Measurements from ENCODE around the gene TAF3.

Gene TAF3

GRCh38 chr10:7874864-7875263, 56.6 kb downstream of the TAF3 start:
- in situ Hi-C loops (cut with MboI; ENCODE audit: low sequenced_read_pairs): loop anchor here (25.0 kb wide), 2 partner anchors 1337 to 1412 kb away; no protein-coding TSS in a partner anchor

GRCh38 chr10:7876541-7877127, 58.3 kb downstream of the TAF3 start:
- in situ Hi-C loops (cut with MboI; ENCODE audit: low sequenced_read_pairs): loop anchor here (25.0 kb wide), 1 partner anchor 1411 kb away; no protein-coding TSS in a partner anchor

- in situ Hi-C loops (cut with MboI; ENCODE audit: low sequenced_read_pairs): loop anchor here (25.0 kb wide), 1 partner anchor 1406 kb away; no protein-coding TSS in a partner anchor
Measured at GRCh38 chr10:7881119-7881518, 62.8 kb downstream of the TAF3 start.

GRCh38 chr10:7886056-7886455, 67.8 kb downstream of the TAF3 start:
- in situ Hi-C loops (cut with MboI; ENCODE audit: low sequenced_read_pairs): loop anchor here (25.0 kb wide), 1 partner anchor 1401 kb away; no protein-coding TSS in a partner anchor

- in situ Hi-C loops (cut with MboI; ENCODE audit: low sequenced_read_pairs): loop anchor here (25.0 kb wide), 1 partner anchor 1400 kb away; no protein-coding TSS in a partner anchor
Measured at GRCh38 chr10:7887174-7887816, 69.0 kb downstream of the TAF3 start.

GRCh38 chr10:7889947-7890542, 71.7 kb downstream of the TAF3 start:
- in situ Hi-C loops (cut with MboI; ENCODE audit: low sequenced_read_pairs): loop anchor here (25.0 kb wide), 1 partner anchor 1397 kb away; no protein-coding TSS in a partner anchor

GRCh38 chr10:7890781-7891180, 72.5 kb downstream of the TAF3 start:
- in situ Hi-C loops (cut with MboI; ENCODE audit: low sequenced_read_pairs): loop anchor here (25.0 kb wide), 1 partner anchor 1397 kb away; no protein-coding TSS in a partner anchor

- in situ Hi-C loops (cut with MboI; ENCODE audit: low sequenced_read_pairs): loop anchor here (25.0 kb wide), 1 partner anchor 1396 kb away; no protein-coding TSS in a partner anchor
Measured at GRCh38 chr10:7891634-7892033, 73.3 kb downstream of the TAF3 start.

GRCh38 chr10:7892146-7892545, 73.8 kb downstream of the TAF3 start:
- in situ Hi-C loops (cut with MboI; ENCODE audit: low sequenced_read_pairs): loop anchor here (25.0 kb wide), 1 partner anchor 1395 kb away; no protein-coding TSS in a partner anchor

GRCh38 chr10:7895699-7896090, 77.4 kb downstream of the TAF3 start:
- in situ Hi-C loops (cut with MboI; ENCODE audit: low sequenced_read_pairs): loop anchor here (25.0 kb wide), 1 partner anchor 1392 kb away; no protein-coding TSS in a partner anchor

- in situ Hi-C loops (cut with MboI; ENCODE audit: low sequenced_read_pairs): loop anchor here (25.0 kb wide), 1 partner anchor 1391 kb away; no protein-coding TSS in a partner anchor
Measured at GRCh38 chr10:7896297-7896696, 78.0 kb downstream of the TAF3 start.

- in situ Hi-C loops (cut with MboI; ENCODE audit: low sequenced_read_pairs): no loop called here
Measured at GRCh38 chr10:7901256-7901655, 83.0 kb downstream of the TAF3 start.

- in situ Hi-C loops (cut with MboI; ENCODE audit: low sequenced_read_pairs): no loop called here
Measured at GRCh38 chr10:7902413-7902812, 84.1 kb downstream of the TAF3 start.

GRCh38 chr10:7903851-7904250, 85.5 kb downstream of the TAF3 start:
- in situ Hi-C loops (cut with MboI; ENCODE audit: low sequenced_read_pairs): no loop called here

GRCh38 chr10:7906128-7906527, 87.8 kb downstream of the TAF3 start:
- in situ Hi-C loops (cut with MboI; ENCODE audit: low sequenced_read_pairs): no loop called here

GRCh38 chr10:7908541-7909210, 90.4 kb downstream of the TAF3 start:
- in situ Hi-C loops (cut with MboI; ENCODE audit: low sequenced_read_pairs): no loop called here

- in situ Hi-C loops (cut with MboI; ENCODE audit: low sequenced_read_pairs): no loop called here
Measured at GRCh38 chr10:7913126-7913872, 95.0 kb downstream of the TAF3 start.

- in situ Hi-C loops (cut with MboI; ENCODE audit: low sequenced_read_pairs): no loop called here
Measured at GRCh38 chr10:7915923-7916536, 97.7 kb downstream of the TAF3 start.

- in situ Hi-C loops (cut with MboI; ENCODE audit: low sequenced_read_pairs): no loop called here
Measured at GRCh38 chr10:7917736-7918135, 99.4 kb downstream of the TAF3 start.

- in situ Hi-C loops (cut with MboI; ENCODE audit: low sequenced_read_pairs): no loop called here
Measured at GRCh38 chr10:7922707-7923106, 104.4 kb downstream of the TAF3 start.

All from HL-60/S4 (cell line).